Measurements from ENCODE around the gene TELO2. TPM values are rescaled to one million over a fixed set of nuclear protein-coding genes. Genes with fewer than 3 reads are reported as not detected.

TELO2 gene
- total RNA-seq, 2 experiments from 2014 or later = 29.7 to 30.8 TPM

GRCh38 chr16:1524366-1524765 is 31.2 kb downstream of the TELO2 start:
- H3K27me3 ChIP-seq (ENCODE audit: control insufficient read depth in 1 of 2, insufficient read depth in 2 of 2, low read length in 2 of 2) = no peaks in the 10 kb centered on the region
- CTCF ChIA-PET = no interaction called here
- Mint-ChIP-seq H3K4me1 (ENCODE audit: low read depth) (peaks cover 26% of the 10 kb centered on the region), H3K36me3 (ENCODE audit: low read depth) (no peaks in the 10 kb centered on the region), H3K27ac (no peak overlapping the region), H3K9me3 (no peaks in the 10 kb centered on the region), H3K4me3 (no peak overlapping the region), H3K27me3 (no peaks in the 10 kb centered on the region)
- peaks cover 45% of the 10 kb centered on the region for H3K4me1 ChIP-seq (ENCODE audit: insufficient read depth, low read length)
- POLR2A ChIA-PET = no interaction called here
- H3K36me3 ChIP-seq (ENCODE audit: insufficient read depth, low read length) = no peaks in the 10 kb centered on the region
- no peak for TF ChIP-seq CTCF (IDR thresholded peaks at IDR 0.05)
- H3K9me3 ChIP-seq (ENCODE audit: control insufficient read depth in 1 of 2, insufficient read depth in 1 of 2, low read length in 2 of 2) = no peaks in the 10 kb centered on the region
- no peak overlapping the region for H3K27ac ChIP-seq (ENCODE audit: low read depth in 1 of 2, low read length in 2 of 2)
- intact Hi-C loops (cut with DNase I, micrococcal nuclease) = loop anchor here in 1 of 2 experiments (5.0 kb wide), 1 partner anchor 43 kb away; no protein-coding TSS in a partner anchor
- no peak for DNase-seq
- ATAC-seq (ENCODE audit: poor library complexity) = no peak
- H3K4me3 ChIP-seq (ENCODE audit: low read length) = no peak overlapping the region

GRCh38 chr16:1525871-1526607 is 32.9 kb downstream of the TELO2 start:
- CTCF ChIA-PET = no interaction called here
- POLR2A ChIA-PET = interaction anchor here (1.4 kb wide), 1 partner anchor 33 kb away, joined by 3 read pairs; the partner anchor contains the start of gene TELO2

More at GRCh38 chr16:1525871-1526607, 32.9 kb downstream of the TELO2 start:
- H3K4me1 Mint-ChIP-seq (ENCODE audit: low read depth) = peaks cover 37% of the 10 kb centered on the region
- peak overlapping the region in 1 of 2 donors; percentile 71 for H3K27ac ChIP-seq (ENCODE audit: low read depth in 1 of 2, low read length in 2 of 2)
- intact Hi-C loops (cut with DNase I, micrococcal nuclease) = loop anchor here in 1 of 2 experiments (5.0 kb wide), 1 partner anchor 34 kb away; the partner anchor contains the start of gene TELO2
- peak overlapping the region; percentile 16 for H3K4me3 ChIP-seq (ENCODE audit: low read length)
- no peaks in the 10 kb centered on the region for H3K36me3 ChIP-seq (ENCODE audit: insufficient read depth, low read length)
- peak overlapping the region; percentile 80 for H3K27ac Mint-ChIP-seq
- H3K27me3 ChIP-seq (ENCODE audit: control insufficient read depth in 1 of 2, insufficient read depth in 2 of 2, low read length in 2 of 2) = no peaks in the 10 kb centered on the region
- peak overlapping the region; percentile 78 for H3K4me3 Mint-ChIP-seq
- no peaks in the 10 kb centered on the region for H3K9me3 ChIP-seq (ENCODE audit: control insufficient read depth in 1 of 2, insufficient read depth in 1 of 2, low read length in 2 of 2)
- H3K36me3 Mint-ChIP-seq (ENCODE audit: low read depth) = no peaks in the 10 kb centered on the region
- ATAC-seq (ENCODE audit: poor library complexity) = peak; percentile 41
- DNase-seq = peak in 9 of 14 experiments; percentile 36 to 74 (median 47)
- H3K27me3 Mint-ChIP-seq = no peaks in the 10 kb centered on the region
- peaks cover 53% of the 10 kb centered on the region for H3K4me1 ChIP-seq (ENCODE audit: insufficient read depth, low read length)
- no peak for TF ChIP-seq CTCF (IDR thresholded peaks at IDR 0.05)
- no peaks in the 10 kb centered on the region for H3K9me3 Mint-ChIP-seq
